ES-I3 (cell line): Measurements from ENCODE around the gene RPS6KA2.
"Not testable (repeated sequence)": the region's sequence is repeated elsewhere in the genome, so short reads cannot be mapped to it uniquely, and the experiment has no call there.

Source experiments
- H3K36me3 ChIP-seq: 2 replicates; pipeline ENCODE4 v1.6.1; 2013; ENCODE audit warnings: mild to moderate bottlenecking, low read length, control low read depth, moderate library complexity; ENCODE audit not compliant: insufficient read depth
- H3K4me1 ChIP-seq: 2 replicates; pipeline ENCODE4 v1.6.1; 2013; ENCODE audit warnings: mild to moderate bottlenecking, control low read depth, low read length; ENCODE audit not compliant: insufficient read depth
- H3K9ac ChIP-seq: 2 replicates; pipeline ENCODE4 v1.6.1; 2013; ENCODE audit warnings: low read depth, mild to moderate bottlenecking, low read length, moderate library complexity
- H3K9me3 ChIP-seq: 2 replicates; pipeline ENCODE4 v1.6.1; 2013; ENCODE audit warnings: mild to moderate bottlenecking, low read length, moderate library complexity; ENCODE audit not compliant: control insufficient read depth, insufficient read depth

RPS6KA2 gene

GRCh38 chr6:166538297-166539010 is 88.6 kb downstream of the RPS6KA2 start:
- H3K9ac ChIP-seq: no peak overlapping the region
- no peaks in the 10 kb centered on the region for H3K9me3 ChIP-seq
- no peaks in the 10 kb centered on the region for H3K36me3 ChIP-seq
- H3K4me1 ChIP-seq: peaks cover 23% of the 10 kb centered on the region

GRCh38 chr6:166534658-166535406 is 92.2 kb downstream of the RPS6KA2 start:
- Histone ChIP-seq H3K9me3 (no peaks in the 10 kb centered on the region), H3K36me3 (no peaks in the 10 kb centered on the region), H3K4me1 (no peaks in the 10 kb centered on the region; the same call in 1 of the 2 replicates), H3K9ac (no peak overlapping the region)

GRCh38 chr6:166533205-166533824 is 93.7 kb downstream of the RPS6KA2 start:
- H3K4me1 ChIP-seq: no peaks in the 10 kb centered on the region
- no peak overlapping the region for H3K9ac ChIP-seq
- no peaks in the 10 kb centered on the region for H3K36me3 ChIP-seq
- no peaks in the 10 kb centered on the region for H3K9me3 ChIP-seq

GRCh38 chr6:166532302-166532701 is 94.7 kb downstream of the RPS6KA2 start:
- H3K36me3 ChIP-seq: no peaks in the 10 kb centered on the region
- H3K4me1 ChIP-seq: no peaks in the 10 kb centered on the region
- H3K9ac ChIP-seq: no peak overlapping the region
- no peaks in the 10 kb centered on the region for H3K9me3 ChIP-seq

GRCh38 chr6:166530211-166531095 is 96.6 kb downstream of the RPS6KA2 start:
- no peak overlapping the region for H3K9ac ChIP-seq
- no peaks in the 10 kb centered on the region for H3K9me3 ChIP-seq
- no peaks in the 10 kb centered on the region for H3K4me1 ChIP-seq
- H3K36me3 ChIP-seq: no peaks in the 10 kb centered on the region

- Histone ChIP-seq H3K36me3 (no peaks in the 10 kb centered on the region), H3K9ac (no peak overlapping the region), H3K9me3 (no peaks in the 10 kb centered on the region), H3K4me1 (no peaks in the 10 kb centered on the region)
Measured at GRCh38 chr6:166529586-166529985, 97.5 kb downstream of the RPS6KA2 start.

GRCh38 chr6:166529058-166529457 is 98.0 kb downstream of the RPS6KA2 start:
- H3K9me3 ChIP-seq, H3K9ac ChIP-seq, H3K36me3 ChIP-seq, H3K4me1 ChIP-seq: not testable (repeated sequence)

GRCh38 chr6:166527849-166528248 is 99.2 kb downstream of the RPS6KA2 start:
- H3K4me1 ChIP-seq: no peaks in the 10 kb centered on the region
- H3K36me3 ChIP-seq: no peaks in the 10 kb centered on the region
- no peaks in the 10 kb centered on the region for H3K9me3 ChIP-seq
- no peak overlapping the region for H3K9ac ChIP-seq

- H3K9ac ChIP-seq: no peak overlapping the region
- no peaks in the 10 kb centered on the region for H3K9me3 ChIP-seq
- H3K36me3 ChIP-seq: no peaks in the 10 kb centered on the region
- no peaks in the 10 kb centered on the region for H3K4me1 ChIP-seq
Measured at GRCh38 chr6:166526937-166527336, 100.1 kb downstream of the RPS6KA2 start.

GRCh38 chr6:166525567-166525966 is 101.5 kb downstream of the RPS6KA2 start:
- Histone ChIP-seq H3K9ac (no peak overlapping the region), H3K4me1 (no peaks in the 10 kb centered on the region), H3K36me3 (no peaks in the 10 kb centered on the region), H3K9me3 (no peaks in the 10 kb centered on the region)

- Histone ChIP-seq H3K4me1 (no peaks in the 10 kb centered on the region), H3K9ac (no peak overlapping the region), H3K36me3 (no peaks in the 10 kb centered on the region; the same call in 1 of the 2 replicates), H3K9me3 (no peaks in the 10 kb centered on the region)
Measured at GRCh38 chr6:166523782-166524559, 103.1 kb downstream of the RPS6KA2 start.

- Histone ChIP-seq H3K36me3 (no peaks in the 10 kb centered on the region; the same call in 1 of the 2 replicates), H3K4me1 (no peaks in the 10 kb centered on the region), H3K9me3 (peaks cover 5% of the 10 kb centered on the region; the same call in 1 of the 2 replicates), H3K9ac (no peak overlapping the region)
Measured at GRCh38 chr6:166520905-166521834, 105.9 kb downstream of the RPS6KA2 start.
